K562 (cell line): ENCODE data around the gene RSPRY1. TPM values are rescaled to one million over a fixed set of nuclear protein-coding genes. Genes with fewer than 3 reads are reported as not detected.

Experiments
- HMG20A ChIP-seq: fragments of 450-650 bp; formaldehyde crosslinking; conservative IDR thresholded peaks from 2 replicates; pipeline ENCODE4 v1.4.0; 2020; ENCODE audit warnings: mild to moderate bottlenecking, mixed read lengths
- polyA plus RNA-seq, 8 experiments: library from polyadenylated mRNA; depleted of rRNA in 4 of 8; stranded (reverse) in 5 of 8; unstranded in 3 of 8; fragments of >200 nt; fragmentation: Nextera tagmentation in 2 of 8; fragmentation: Illumina TruSeq in 1 of 8; extraction: Ambion mirVana in 2 of 8; extraction: Trizol in 1 of 8; gene quantifications; 2 replicates each; pipeline versions ENCODE4 v1.2.1 to v1.2.3, GENCODE V29; 2011 to 2014; ENCODE audit warnings: inconsistent platforms in 1 of 8, missing spikeins in 1 of 8
- total RNA-seq, 7 experiments: library from RNA; depleted of rRNA in 6 of 7; stranded (reverse); fragments of >200 nt in 6 of 7; fragmentation: Illumina TruSeq in 2 of 7; extraction: Trizol in 2 of 7; gene quantifications; 2 replicates each; pipeline versions ENCODE4 v1.2.1 to v1.2.3, GENCODE V29; 2011 to 2021; ENCODE audit warnings: low replicate concordance in 1 of 7
- TF ChIP-seq, protein P1 (sequence below): fragments of 450-650 bp; IDR thresholded peaks from 2 replicates; pipeline ENCODE4 v1.6.1; 2017; ENCODE audit warnings: antibody characterized with exemption, mild to moderate bottlenecking
- TF ChIP-seq, protein P2 (sequence below): fragments of 250-450 bp; sonication (Bioruptor Pico); IDR thresholded peaks from 2 replicates; pipeline ENCODE4 v1.6.1; 2021; ENCODE audit warnings: mild to moderate bottlenecking

Gene RSPRY1
- total and polyA plus RNA-seq, 9 of the 15 experiments (the other 6 are each of a cell fraction or from before 2014, with no cell fraction given) = 10.2 to 27.8 (median 20.8) TPM

DNA sequence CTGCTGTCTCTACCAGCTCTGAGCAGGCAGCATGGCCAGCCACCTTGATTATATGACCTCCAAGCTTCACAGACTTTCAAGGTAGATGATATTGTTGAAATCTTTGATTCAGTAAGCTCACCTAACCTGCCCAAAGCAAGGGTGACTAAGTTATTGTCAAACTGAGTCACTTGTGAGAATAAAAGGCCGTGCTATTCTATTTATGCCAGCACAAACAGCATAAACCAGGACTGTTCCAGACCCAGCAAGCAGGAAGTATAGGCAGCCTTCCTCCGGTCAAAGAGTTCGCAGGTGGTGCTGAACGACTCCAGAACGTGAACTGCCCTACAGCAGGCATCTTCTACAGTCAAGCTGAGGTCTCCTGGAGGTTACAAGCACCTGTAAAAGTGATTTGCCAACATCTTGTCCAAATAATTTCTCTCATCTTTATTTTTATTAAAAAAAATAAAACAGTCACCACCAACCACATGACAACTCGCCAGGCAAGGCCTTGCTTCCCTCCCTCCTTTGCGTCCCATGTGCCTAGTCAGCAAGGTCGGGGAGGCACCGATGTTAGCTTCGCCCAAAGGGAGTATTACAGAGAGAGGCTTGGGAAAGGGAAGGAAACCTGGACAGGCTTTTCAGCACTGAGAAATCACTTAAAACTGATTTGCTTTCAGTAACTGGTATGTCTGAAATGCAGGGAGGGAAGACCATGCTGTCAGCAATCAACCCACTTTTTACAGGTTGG lies 69.7 kb downstream of the RSPRY1 start (continued):
- TF ChIP-seq, protein P1, sequence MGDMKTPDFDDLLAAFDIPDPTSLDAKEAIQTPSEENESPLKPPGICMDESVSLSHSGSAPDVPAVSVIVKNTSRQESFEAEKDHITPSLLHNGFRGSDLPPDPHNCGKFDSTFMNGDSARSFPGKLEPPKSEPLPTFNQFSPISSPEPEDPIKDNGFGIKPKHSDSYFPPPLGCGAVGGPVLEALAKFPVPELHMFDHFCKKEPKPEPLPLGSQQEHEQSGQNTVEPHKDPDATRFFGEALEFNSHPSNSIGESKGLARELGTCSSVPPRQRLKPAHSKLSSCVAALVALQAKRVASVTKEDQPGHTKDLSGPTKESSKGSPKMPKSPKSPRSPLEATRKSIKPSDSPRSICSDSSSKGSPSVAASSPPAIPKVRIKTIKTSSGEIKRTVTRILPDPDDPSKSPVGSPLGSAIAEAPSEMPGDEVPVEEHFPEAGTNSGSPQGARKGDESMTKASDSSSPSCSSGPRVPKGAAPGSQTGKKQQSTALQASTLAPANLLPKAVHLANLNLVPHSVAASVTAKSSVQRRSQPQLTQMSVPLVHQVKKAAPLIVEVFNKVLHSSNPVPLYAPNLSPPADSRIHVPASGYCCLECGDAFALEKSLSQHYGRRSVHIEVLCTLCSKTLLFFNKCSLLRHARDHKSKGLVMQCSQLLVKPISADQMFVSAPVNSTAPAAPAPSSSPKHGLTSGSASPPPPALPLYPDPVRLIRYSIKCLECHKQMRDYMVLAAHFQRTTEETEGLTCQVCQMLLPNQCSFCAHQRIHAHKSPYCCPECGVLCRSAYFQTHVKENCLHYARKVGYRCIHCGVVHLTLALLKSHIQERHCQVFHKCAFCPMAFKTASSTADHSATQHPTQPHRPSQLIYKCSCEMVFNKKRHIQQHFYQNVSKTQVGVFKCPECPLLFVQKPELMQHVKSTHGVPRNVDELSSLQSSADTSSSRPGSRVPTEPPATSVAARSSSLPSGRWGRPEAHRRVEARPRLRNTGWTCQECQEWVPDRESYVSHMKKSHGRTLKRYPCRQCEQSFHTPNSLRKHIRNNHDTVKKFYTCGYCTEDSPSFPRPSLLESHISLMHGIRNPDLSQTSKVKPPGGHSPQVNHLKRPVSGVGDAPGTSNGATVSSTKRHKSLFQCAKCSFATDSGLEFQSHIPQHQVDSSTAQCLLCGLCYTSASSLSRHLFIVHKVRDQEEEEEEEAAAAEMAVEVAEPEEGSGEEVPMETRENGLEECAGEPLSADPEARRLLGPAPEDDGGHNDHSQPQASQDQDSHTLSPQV = no peak
- TF ChIP-seq, protein P2, sequence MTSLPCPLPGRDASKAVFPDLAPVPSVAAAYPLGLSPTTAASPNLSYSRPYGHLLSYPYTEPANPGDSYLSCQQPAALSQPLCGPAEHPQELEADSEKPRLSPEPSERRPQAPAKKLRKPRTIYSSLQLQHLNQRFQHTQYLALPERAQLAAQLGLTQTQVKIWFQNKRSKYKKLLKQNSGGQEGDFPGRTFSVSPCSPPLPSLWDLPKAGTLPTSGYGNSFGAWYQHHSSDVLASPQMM = no peak
- TF ChIP-seq HMG20A = no peak
